ENCODE data around the gene CEP57L1.
"Not testable (repeated sequence)": the region's sequence is repeated elsewhere in the genome, so short reads cannot be mapped to it uniquely, and the experiment has no call there.

The CEP57L1 gene

DNA sequence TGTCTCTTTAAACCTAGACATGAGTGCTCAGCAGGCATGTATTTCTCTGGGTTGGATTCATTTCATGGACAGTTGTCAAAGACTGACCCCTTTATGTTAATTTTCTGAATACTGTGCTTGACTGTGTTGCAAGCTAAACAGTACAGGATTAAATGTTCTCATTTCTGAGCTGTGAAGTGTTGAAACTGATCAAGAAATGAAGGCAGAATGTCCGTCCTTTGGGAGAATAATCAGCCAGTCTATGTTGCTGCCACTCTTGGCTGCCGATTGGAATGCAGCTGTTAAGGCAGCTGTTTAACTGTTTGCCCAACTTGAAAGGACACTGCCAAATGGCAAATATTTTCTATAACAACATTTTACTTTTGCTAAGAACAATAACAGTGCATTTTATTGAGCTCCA is 87.3 kb downstream of the CEP57L1 start:
- TF ChIP-seq CTCF (IDR thresholded peaks at IDR 0.05; ENCODE audit: insufficient read depth, low read length, missing control alignments): no peak
- ChIA-PET CTCF (interaction anchor here (3.1 kb wide), 1 partner anchor 202 kb away, joined by 21 read pairs; the partner anchor contains the start of gene CD164), POLR2A (interaction anchor here (0.6 kb wide), 1 partner anchor 19 kb away, joined by 3 read pairs; no protein-coding TSS in a partner anchor)
- H3K4me3 ChIP-seq (ENCODE audit: low read depth, low read length): no peak overlapping the region
- no peak for DNase-seq (ENCODE audit: low read depth, low spot score)

DNA sequence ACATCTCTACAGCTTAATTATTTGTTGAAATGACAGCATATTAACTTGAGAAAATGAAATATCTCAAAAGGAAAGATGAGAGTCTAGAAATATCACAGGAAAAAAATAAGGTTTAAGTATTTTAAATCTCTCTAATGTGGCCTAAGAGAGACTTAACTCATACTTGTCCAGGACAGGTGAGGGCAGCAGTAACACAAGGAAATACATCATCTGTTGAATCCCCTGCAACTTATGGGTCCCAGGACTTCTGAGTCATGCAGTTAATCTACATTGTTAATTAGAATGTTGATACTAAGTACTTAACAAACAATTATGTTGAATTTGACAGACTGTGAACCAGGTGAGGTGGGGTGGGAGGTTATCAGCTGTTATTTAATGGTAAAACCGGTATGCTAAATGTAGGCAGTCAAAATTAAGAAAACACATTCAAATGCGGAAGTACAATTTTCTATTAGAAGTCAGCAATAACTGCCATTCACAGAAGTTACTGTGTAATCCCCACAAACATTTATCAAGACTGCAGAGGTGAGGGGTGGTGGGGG is 87.9 kb downstream of the CEP57L1 start:
- H3K4me3 ChIP-seq (ENCODE audit: low read depth, low read length): no peak overlapping the region
- TF ChIP-seq CTCF (IDR thresholded peaks at IDR 0.05; ENCODE audit: insufficient read depth, low read length, missing control alignments): no peak
- DNase-seq (ENCODE audit: low read depth, low spot score): no peak
- POLR2A ChIA-PET: interaction anchor here (0.6 kb wide), 1 partner anchor 20 kb away, joined by 3 read pairs; no protein-coding TSS in a partner anchor
- CTCF ChIA-PET: interaction anchor here (3.1 kb wide), 1 partner anchor 201 kb away, joined by 21 read pairs; the partner anchor contains the start of gene CD164

DNA sequence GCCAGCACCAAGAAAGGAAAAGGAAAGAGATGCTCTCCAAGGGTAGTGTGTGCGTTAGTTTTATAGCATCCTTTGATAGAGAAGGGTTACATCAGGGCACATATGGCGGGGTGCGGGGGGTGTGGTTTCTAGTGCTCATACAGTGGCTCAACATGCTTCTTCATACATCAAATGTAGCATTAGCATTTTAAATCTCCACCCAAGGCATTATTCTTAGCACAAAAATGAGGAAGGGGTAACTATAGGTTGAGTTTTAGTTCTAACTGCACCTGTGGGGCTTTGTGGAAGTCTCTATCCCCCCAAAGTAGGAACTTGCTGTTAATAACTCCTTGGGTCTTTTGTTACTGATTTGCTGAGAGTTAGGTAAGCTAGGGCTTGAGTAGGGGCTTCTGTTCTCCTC is 89.3 kb downstream of the CEP57L1 start:
- DNase-seq (ENCODE audit: low read depth, low spot score): no peak
- no peak for TF ChIP-seq CTCF (IDR thresholded peaks at IDR 0.05; ENCODE audit: insufficient read depth, low read length, missing control alignments)
- ChIA-PET POLR2A (interaction anchor here (0.9 kb wide), 1 partner anchor 256 kb away, joined by 3 read pairs; the partner anchor contains the start of genes PPIL6 and SMPD2), CTCF (interaction anchor here (3.1 kb wide), 1 partner anchor 200 kb away, joined by 21 read pairs; the partner anchor contains the start of gene CD164)
- no peak overlapping the region for H3K4me3 ChIP-seq (ENCODE audit: low read depth, low read length)

- POLR2A ChIA-PET: no interaction called here
- TF ChIP-seq CTCF (IDR thresholded peaks at IDR 0.05; ENCODE audit: insufficient read depth, low read length, missing control alignments): no peak
- H3K4me3 ChIP-seq (ENCODE audit: low read depth, low read length): no peak overlapping the region
- no peak for DNase-seq (ENCODE audit: low read depth, low spot score)
- CTCF ChIA-PET: interaction anchor here (0.8 to 3.9 kb wide), 7 partner anchors 8 to 256 kb away, joined by 3 to 137 read pairs (median 9); partner anchors contain the start of genes CD164 and SMPD2
These were observed 90.7 kb downstream of the CEP57L1 start for GRCh38 chr6:109186012-109186411.

GRCh38 chr6:109187399-109188114 is 92.2 kb downstream of the CEP57L1 start:
- TF ChIP-seq CTCF (IDR thresholded peaks at IDR 0.05; ENCODE audit: insufficient read depth, low read length, missing control alignments): peak; percentile 79
- no peak for DNase-seq (ENCODE audit: low read depth, low spot score)
- ChIA-PET CTCF (interaction anchor here (0.6 to 3.9 kb wide), 34 partner anchors 10 to 270 kb away, joined by 3 to 137 read pairs (median 6); partner anchors contain the start of genes CD164 and SMPD2), POLR2A (interaction anchor here (1.6 kb wide), 1 partner anchor 195 kb away, joined by 6 read pairs; the partner anchor contains the start of gene CD164)
- no peak overlapping the region for H3K4me3 ChIP-seq (ENCODE audit: low read depth, low read length)

DNA sequence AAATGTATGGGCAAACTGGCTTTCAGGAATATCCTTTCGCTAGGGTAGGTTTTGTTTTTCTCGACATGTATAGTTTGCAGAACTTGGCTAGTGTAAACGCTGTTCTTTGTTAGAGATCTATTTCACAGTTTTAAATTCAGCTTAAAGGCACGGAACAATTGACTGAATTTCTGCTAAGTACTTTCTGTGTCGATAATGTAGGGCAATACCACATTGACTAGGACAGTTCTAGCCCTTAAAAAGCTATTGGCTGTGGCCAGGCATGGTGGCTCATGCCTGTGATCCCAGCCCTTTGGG is 92.8 kb downstream of the CEP57L1 start:
- H3K4me3 ChIP-seq (ENCODE audit: low read depth, low read length): no peak overlapping the region
- ChIA-PET POLR2A (interaction anchor here (1.6 kb wide), 1 partner anchor 194 kb away, joined by 6 read pairs; the partner anchor contains the start of gene CD164), CTCF (interaction anchor here (0.6 to 3.9 kb wide), 34 partner anchors 9 to 269 kb away, joined by 3 to 137 read pairs (median 6); partner anchors contain the start of genes CD164 and SMPD2)
- TF ChIP-seq CTCF (IDR thresholded peaks at IDR 0.05; ENCODE audit: insufficient read depth, low read length, missing control alignments): no peak
- DNase-seq (ENCODE audit: low read depth, low spot score): no peak

DNA sequence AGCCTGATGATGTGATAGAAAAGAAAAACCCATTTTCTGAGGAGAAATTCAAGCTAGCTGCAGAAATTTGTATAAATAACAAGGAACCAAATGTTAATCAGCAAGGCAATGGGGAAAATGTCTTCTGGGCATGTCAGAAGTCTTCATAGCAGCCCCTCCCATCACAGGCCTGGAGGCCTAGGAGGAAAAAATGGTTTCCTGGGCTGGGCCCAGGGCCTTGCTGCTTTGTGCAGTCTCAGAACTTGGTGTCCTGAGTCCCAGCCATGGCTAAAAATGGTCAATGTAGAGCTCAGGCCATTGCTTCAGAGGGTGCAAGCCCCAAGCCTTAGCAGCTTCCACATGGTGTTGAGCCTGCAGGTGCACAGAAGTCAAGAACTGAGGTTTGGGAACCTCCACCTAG is 96.1 kb downstream of the CEP57L1 start:
- CTCF ChIA-PET: interaction anchor here (1.0 kb wide), 1 partner anchor 192 kb away, joined by 4 read pairs; no protein-coding TSS in a partner anchor
- POLR2A ChIA-PET; H3K4me3 ChIP-seq (ENCODE audit: low read depth, low read length); DNase-seq (ENCODE audit: low read depth, low spot score): not testable (repeated sequence)
